PC-3 (cell line): ENCODE results near the gene IGFL1. TPM values are rescaled to one million over a fixed set of nuclear protein-coding genes. Genes with fewer than 3 reads are reported as not detected.
"Not testable (repeated sequence)": the region's sequence is repeated elsewhere in the genome, so short reads cannot be mapped to it uniquely, and the experiment has no call there.

Experiments
- ATAC-seq: fragments of 200-7000 bp; cut with Tn5 transposase; 2 replicates; pipeline ENCODE4 v1.9.1; 2020; ENCODE audit warnings: mild to moderate bottlenecking, moderate library complexity
- BruUV-seq: library from RNA; stranded (reverse); fragments of 400-500 nt; replicated peaks from 2 replicates; lab custom pipeline; 2021; lab: Mats Ljungman, UMichigan
- CTCF ChIA-PET: fragments of 300-600 bp; sonication (Branson Sonifier 250); formaldehyde crosslinking; loops from one replicate; lab custom pipeline; 2022; ENCODE audit warnings: antibody characterized with exemption; lab: Charles Lee
- POLR2A ChIA-PET: fragments of 300-600 bp; sonication (Branson Sonifier 250); formaldehyde crosslinking; loops from one replicate; lab custom pipeline; 2022; ENCODE audit warnings: antibody characterized with exemption; ENCODE audit not compliant: unreplicated experiment; lab: Charles Lee
- DNase-seq: peaks from one replicate; pipeline ENCODE4 v3.0.0-alpha.2; 2015
- H2AFZ ChIP-seq: fragments of 300-600 bp; sonication (generic); 2 replicates; pipeline ENCODE4 v1.6.0; 2016; ENCODE audit warnings: antibody characterized with exemption, low read length
- H3F3A ChIP-seq: fragments of 300-600 bp; sonication (generic); one replicate; pipeline ENCODE4 v1.6.0; 2017; ENCODE audit warnings: antibody characterized with exemption, low read length, control low read depth, mild to moderate bottlenecking; ENCODE audit not compliant: unreplicated experiment
- H3K27ac ChIP-seq: fragments of 300-600 bp; sonication (generic); 2 replicates; pipeline ENCODE4 v1.5.1; 2016; ENCODE audit warnings: mild to moderate bottlenecking, low read length
- H3K27me3 ChIP-seq: fragments of 300-600 bp; sonication (generic); 2 replicates; pipeline ENCODE4 v1.6.1; 2016; ENCODE audit warnings: low read length, mixed read lengths
- H3K36me3 ChIP-seq: fragments of 300-600 bp; sonication (generic); 2 replicates; pipeline ENCODE4 v1.6.1; 2016; ENCODE audit warnings: low read depth, mixed run types, low read length, mixed read lengths
- H3K4me1 ChIP-seq: fragments of 300-600 bp; sonication (generic); 2 replicates; pipeline ENCODE4 v1.5.1; 2016; ENCODE audit warnings: low read length; ENCODE audit not compliant: insufficient read depth
- H3K4me2 ChIP-seq: fragments of 300-600 bp; sonication (generic); 2 replicates; pipeline ENCODE4 v1.6.0; 2016; ENCODE audit warnings: low read length
- H3K4me3 ChIP-seq: fragments of 300-600 bp; sonication (generic); 2 replicates; pipeline ENCODE4 v1.5.1; 2016; ENCODE audit warnings: mild to moderate bottlenecking, low read length, mixed read lengths
- H3K79me2 ChIP-seq: fragments of 300-600 bp; sonication (generic); 2 replicates; pipeline ENCODE4 v1.6.1; 2017; ENCODE audit warnings: low read length, mixed read lengths
- H3K9ac ChIP-seq: fragments of 300-600 bp; sonication (generic); 2 replicates; pipeline ENCODE4 v1.6.0; 2016; ENCODE audit warnings: mild to moderate bottlenecking, low read length
- H3K9me2 ChIP-seq: fragments of 300-600 bp; sonication (generic); replicated peaks from 2 replicates; pipeline ENCODE4 v1.6.1; 2016; ENCODE audit warnings: mixed run types, low read length, mixed read lengths
- H3K9me3 ChIP-seq: fragments of 300-600 bp; sonication (generic); 2 replicates; pipeline ENCODE4 v1.6.1; 2016; ENCODE audit warnings: low read length, mixed read lengths
- H4K20me1 ChIP-seq: fragments of 300-600 bp; sonication (generic); 2 replicates; pipeline ENCODE4 v1.6.1; 2016; ENCODE audit warnings: low read length, mixed read lengths
- CTCF ChIP-seq: fragments of 300-600 bp; sonication (generic); conservative IDR thresholded peaks from 2 replicates; pipeline ENCODE4 v1.5.1; 2017; ENCODE audit warnings: antibody characterized with exemption, low read depth, mild to moderate bottlenecking, low read length
- EZH2 ChIP-seq: fragments of 300-600 bp; sonication (generic); IDR thresholded peaks from one replicate; pipeline ENCODE4 v1.6.1; 2017; ENCODE audit warnings: antibody characterized with exemption, mild to moderate bottlenecking, low read length; ENCODE audit not compliant: unreplicated experiment
- EZH2phosphoT487 ChIP-seq: fragments of 300-600 bp; sonication (generic); IDR thresholded peaks from 2 replicates; pipeline ENCODE4 v1.6.1; 2018; ENCODE audit warnings: mild to moderate bottlenecking, antibody characterized with exemption, low read length, borderline replicate concordance
- intact Hi-C: fragments of 100-400 bp; cut with micrococcal nuclease; formaldehyde crosslinking; loops from 2 replicates; pipeline ENCODE4 v1.9.0; 2023
- total RNA-seq: library from RNA; depleted of rRNA; stranded (reverse); fragments of >200 nt; gene quantifications from 2 replicates; pipeline ENCODE4 v1.2.3, GENCODE V29; 2014

IGFL1 gene
- total RNA-seq, 1 experiment from 2014 or later: 0.77 TPM

GRCh38 chr19:46232468-46232867, 2.9 kb downstream of the IGFL1 start:
- H4K20me1 ChIP-seq: no peaks in the 10 kb centered on the region
- H3K79me2 ChIP-seq: no peaks in the 10 kb centered on the region
- BruUV-seq: no TSS peak
- intact Hi-C loops: no loop called here
- ChIA-PET POLR2A (no interaction called here), CTCF (no interaction called here)
- H3K9me3 ChIP-seq: no peaks in the 10 kb centered on the region
- TF ChIP-seq EZH2phosphoT487: no peak
- no peak for TF ChIP-seq CTCF
- TF ChIP-seq EZH2: no peak
- peaks cover 15% of the 10 kb centered on the region for H3K4me1 ChIP-seq
- no peak overlapping the region for H3K27ac ChIP-seq
- no peaks in the 10 kb centered on the region for H3F3A ChIP-seq
- H2AFZ ChIP-seq: no peak overlapping the region
- H3K36me3 ChIP-seq: no peaks in the 10 kb centered on the region
- no peak overlapping the region for H3K4me3 ChIP-seq
- no peak for ATAC-seq
- no peak overlapping the region for H3K9ac ChIP-seq
- H3K9me2 ChIP-seq: no peaks in the 10 kb centered on the region
- 0 out of 2 replicates have a peak, but pooled peaks cover 9% of the 10 kb centered on the region for H3K27me3 ChIP-seq
- H3K4me2 ChIP-seq: peak overlapping the region; percentile 44; the same call in 1 of the 2 replicates
- DNase-seq: no peak

- Histone ChIP-seq H3K9me2 (no peaks in the 10 kb centered on the region), H3K4me2 (no peak overlapping the region), H3K4me3 (no peak overlapping the region), H3K79me2 (no peaks in the 10 kb centered on the region), H3K36me3 (no peaks in the 10 kb centered on the region), H3K9ac (no peak overlapping the region), H3K4me1 (peaks cover 15% of the 10 kb centered on the region), H3K9me3 (no peaks in the 10 kb centered on the region), H4K20me1 (no peaks in the 10 kb centered on the region), H3K27ac (no peak overlapping the region), H3K27me3 (0 out of 2 replicates have a peak, but pooled peaks cover 12% of the 10 kb centered on the region), H2AFZ (no peak overlapping the region), H3F3A (no peaks in the 10 kb centered on the region)
- ATAC-seq (no peak), DNase-seq (no peak)
- BruUV-seq: no TSS peak
- TF ChIP-seq EZH2: no peak
- TF ChIP-seq CTCF: no peak
- no peak for TF ChIP-seq EZH2phosphoT487
- intact Hi-C loops: no loop called here
- POLR2A ChIA-PET: no interaction called here
- CTCF ChIA-PET: no interaction called here
These were observed 3.5 kb downstream of the IGFL1 start for GRCh38 chr19:46232938-46233621.

GRCh38 chr19:46233871-46234270, 4.3 kb downstream of the IGFL1 start:
- BruUV-seq, DNase-seq, H3K36me3 ChIP-seq, H2AFZ ChIP-seq, H3K4me2 ChIP-seq, CTCF ChIA-PET, POLR2A ChIA-PET, H3K9ac ChIP-seq, intact Hi-C loops, ATAC-seq, H3F3A ChIP-seq, H3K9me3 ChIP-seq, H4K20me1 ChIP-seq, H3K79me2 ChIP-seq, H3K4me3 ChIP-seq, H3K27ac ChIP-seq, H3K9me2 ChIP-seq: not testable (repeated sequence)
- Histone ChIP-seq H3K4me1 (peaks cover 15% of the 10 kb centered on the region), H3K27me3 (peaks cover 16% of the 10 kb centered on the region)

GRCh38 chr19:46238141-46238540, 8.6 kb downstream of the IGFL1 start:
- POLR2A ChIA-PET, H3K27ac ChIP-seq, H2AFZ ChIP-seq, H3K4me2 ChIP-seq, H4K20me1 ChIP-seq, H3K9me3 ChIP-seq, H3K4me3 ChIP-seq, H3K36me3 ChIP-seq, ATAC-seq, CTCF ChIA-PET, DNase-seq, H3K4me1 ChIP-seq, intact Hi-C loops, H3K79me2 ChIP-seq, H3K9me2 ChIP-seq, H3F3A ChIP-seq, H3K9ac ChIP-seq, BruUV-seq: not testable (repeated sequence)
- H3K27me3 ChIP-seq: peaks cover 32% of the 10 kb centered on the region
